ENCODE measurements around the gene HK2.

Gene HK2

GRCh38 chr2:74872389-74872836, 38.5 kb downstream of the HK2 start:
- no peak for DNase-seq (ENCODE audit: low read depth)
- no peak overlapping the region for H3K4me3 ChIP-seq (ENCODE audit: low read depth, low read length)
- TF ChIP-seq, protein P1, sequence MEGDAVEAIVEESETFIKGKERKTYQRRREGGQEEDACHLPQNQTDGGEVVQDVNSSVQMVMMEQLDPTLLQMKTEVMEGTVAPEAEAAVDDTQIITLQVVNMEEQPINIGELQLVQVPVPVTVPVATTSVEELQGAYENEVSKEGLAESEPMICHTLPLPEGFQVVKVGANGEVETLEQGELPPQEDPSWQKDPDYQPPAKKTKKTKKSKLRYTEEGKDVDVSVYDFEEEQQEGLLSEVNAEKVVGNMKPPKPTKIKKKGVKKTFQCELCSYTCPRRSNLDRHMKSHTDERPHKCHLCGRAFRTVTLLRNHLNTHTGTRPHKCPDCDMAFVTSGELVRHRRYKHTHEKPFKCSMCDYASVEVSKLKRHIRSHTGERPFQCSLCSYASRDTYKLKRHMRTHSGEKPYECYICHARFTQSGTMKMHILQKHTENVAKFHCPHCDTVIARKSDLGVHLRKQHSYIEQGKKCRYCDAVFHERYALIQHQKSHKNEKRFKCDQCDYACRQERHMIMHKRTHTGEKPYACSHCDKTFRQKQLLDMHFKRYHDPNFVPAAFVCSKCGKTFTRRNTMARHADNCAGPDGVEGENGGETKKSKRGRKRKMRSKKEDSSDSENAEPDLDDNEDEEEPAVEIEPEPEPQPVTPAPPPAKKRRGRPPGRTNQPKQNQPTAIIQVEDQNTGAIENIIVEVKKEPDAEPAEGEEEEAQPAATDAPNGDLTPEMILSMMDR (IDR thresholded peaks at IDR 0.05; ENCODE audit: low read depth, low read length, missing control alignments), result no peak

GRCh38 chr2:74873012-74873665, 39.2 kb downstream of the HK2 start:
- no peak overlapping the region for H3K4me3 ChIP-seq (ENCODE audit: low read depth, low read length)
- TF ChIP-seq, protein P1 (IDR thresholded peaks at IDR 0.05; ENCODE audit: low read depth, low read length, missing control alignments), result no peak
- no peak for DNase-seq (ENCODE audit: low read depth)

- no peak for DNase-seq (ENCODE audit: low read depth)
- TF ChIP-seq, protein P1 (IDR thresholded peaks at IDR 0.05; ENCODE audit: low read depth, low read length, missing control alignments), result no peak
- no peak overlapping the region for H3K4me3 ChIP-seq (ENCODE audit: low read depth, low read length)
These were observed 40.0 kb downstream of the HK2 start for GRCh38 chr2:74873678-74874640.

GRCh38 chr2:74876081-74876886, 42.4 kb downstream of the HK2 start:
- DNase-seq (ENCODE audit: low read depth), result peak; percentile 10
- no peak overlapping the region for H3K4me3 ChIP-seq (ENCODE audit: low read depth, low read length)
- TF ChIP-seq, protein P1 (IDR thresholded peaks at IDR 0.05; ENCODE audit: low read depth, low read length, missing control alignments), result peak; percentile 42

DNA sequence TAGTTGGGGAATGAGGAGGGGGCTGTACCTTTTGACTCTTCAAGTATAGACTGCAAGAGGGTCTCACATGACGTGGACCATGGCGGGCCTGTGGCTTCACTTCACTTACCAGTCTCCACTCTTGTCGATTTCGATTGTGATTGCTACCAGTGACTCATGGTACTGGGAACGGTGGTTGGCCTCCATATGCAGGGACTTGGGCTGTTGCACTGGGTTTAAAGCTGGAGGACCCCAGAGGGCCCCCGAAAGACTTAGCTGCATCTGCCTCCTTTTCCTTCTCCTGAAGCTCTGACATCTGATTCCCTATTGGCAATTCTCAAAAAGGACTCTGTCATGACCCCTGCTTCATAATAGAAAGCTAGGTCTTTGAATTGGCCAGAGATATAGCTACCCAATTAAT, 43.4 kb downstream of the HK2 start:
- TF ChIP-seq, protein P1 (IDR thresholded peaks at IDR 0.05; ENCODE audit: low read depth, low read length, missing control alignments), result no peak
- no peak overlapping the region for H3K4me3 ChIP-seq (ENCODE audit: low read depth, low read length)
- DNase-seq (ENCODE audit: low read depth), result no peak

DNA sequence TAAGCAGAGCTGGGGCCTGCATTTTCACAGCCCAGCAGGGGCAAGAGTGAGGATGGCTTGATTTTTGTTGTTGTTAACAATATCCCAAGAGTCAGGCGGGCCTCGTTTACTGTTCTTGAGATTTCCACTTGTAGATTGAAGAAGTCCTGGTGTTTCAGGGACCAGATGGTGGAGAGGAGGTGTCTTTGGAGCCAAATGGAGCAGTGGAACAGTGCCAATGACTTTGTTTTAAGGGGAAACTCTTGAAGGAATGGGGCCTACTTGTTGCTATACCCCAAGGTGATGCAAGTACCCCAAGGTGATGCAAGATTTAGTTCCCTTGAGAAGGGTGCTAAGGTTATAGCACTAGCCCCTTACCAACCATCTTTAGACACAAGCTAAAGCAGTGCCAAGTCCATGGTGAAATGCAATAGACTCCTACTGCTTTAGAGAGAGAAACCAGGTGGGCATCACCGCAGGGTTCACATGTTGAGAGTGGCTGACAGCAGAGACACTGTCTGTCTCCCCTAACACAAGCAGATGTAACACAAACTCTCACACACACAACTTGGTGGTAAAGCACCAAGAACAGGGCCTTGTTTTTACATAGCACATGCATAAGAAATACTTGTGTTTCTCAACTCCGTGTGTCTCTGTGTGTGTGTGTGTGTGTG, 44.0 kb downstream of the HK2 start:
- no peak for DNase-seq (ENCODE audit: low read depth)
- TF ChIP-seq, protein P1 (IDR thresholded peaks at IDR 0.05; ENCODE audit: low read depth, low read length, missing control alignments), result no peak
- no peak overlapping the region for H3K4me3 ChIP-seq (ENCODE audit: low read depth, low read length)
